ENCODE measurements around the gene SYS1.

SYS1 gene

GRCh38 chr20:45344168-45344860 lies 18.6 kb upstream of the SYS1 start:
- peak overlapping the region; percentile 98 for H3K4me3 ChIP-seq (ENCODE audit: low read depth, low read length)
- no peak for TF ChIP-seq CTCF (IDR thresholded peaks at IDR 0.05; ENCODE audit: low read depth, low read length)

GRCh38 chr20:45345104-45345936 lies 17.6 kb upstream of the SYS1 start:
- peak overlapping the region; percentile 98 for H3K4me3 ChIP-seq (ENCODE audit: low read depth, low read length)

GRCh38 chr20:45346291-45346718 lies 16.7 kb upstream of the SYS1 start:
- peak overlapping the region; percentile 98 for H3K4me3 ChIP-seq (ENCODE audit: low read depth, low read length)
- no peak for TF ChIP-seq CTCF (IDR thresholded peaks at IDR 0.05; ENCODE audit: low read depth, low read length)

More at GRCh38 chr20:45345104-45345936, 17.6 kb upstream of the SYS1 start:
- TF ChIP-seq CTCF (IDR thresholded peaks at IDR 0.05; ENCODE audit: low read depth, low read length), result no peak

GRCh38 chr20:45346851-45347250 lies 16.1 kb upstream of the SYS1 start:
- H3K4me3 ChIP-seq (ENCODE audit: low read depth, low read length), result peak overlapping the region; percentile 98
- no peak for TF ChIP-seq CTCF (IDR thresholded peaks at IDR 0.05; ENCODE audit: low read depth, low read length)

GRCh38 chr20:45347297-45347935 lies 15.5 kb upstream of the SYS1 start:
- TF ChIP-seq CTCF (IDR thresholded peaks at IDR 0.05; ENCODE audit: low read depth, low read length), result no peak
- H3K4me3 ChIP-seq (ENCODE audit: low read depth, low read length), result peak overlapping the region; percentile 98

GRCh38 chr20:45347936-45348778 lies 14.8 kb upstream of the SYS1 start, which contains the start of gene SDC4:
TSS of gene SDC4 (minus strand) at chr20:45348424. CDS start at chr20:45348384, 40 bp downstream.
- TF ChIP-seq CTCF (IDR thresholded peaks at IDR 0.05; ENCODE audit: low read depth, low read length), result no peak
- peak within 1 kb of the TSS; percentile 98 for H3K4me3 ChIP-seq (ENCODE audit: low read depth, low read length)

Measured in WI38 (cell line).